Lower leg skin (tissue), 4 donors: ENCODE results near the gene DKC1. TPM values are rescaled to one million over a fixed set of nuclear protein-coding genes. Genes with fewer than 3 reads are reported as not detected.
"Not testable (repeated sequence)": the region's sequence is repeated elsewhere in the genome, so short reads cannot be mapped to it uniquely, and the experiment has no call there.

ENCODE experiments used
- DNase-seq, 2 donors: peaks; one replicate each; pipeline ENCODE4 v3.0.0-alpha.2; 2019; ENCODE audit warnings: low spot score in 2 of 2
- H3K4me3 ChIP-seq: fragments of 200-600 bp; sonication (generic); 2 replicates; pipeline ENCODE4 v1.5.1; 2017; ENCODE audit warnings: mild to moderate bottlenecking, low read depth; ENCODE audit not compliant: poor library complexity, severe bottlenecking
- CTCF ChIP-seq, 3 donors: fragments of 450-650 bp; IDR thresholded peaks; one replicate each; pipeline ENCODE4 v1.5.1; 2016; ENCODE audit warnings: antibody characterized with exemption in 3 of 3, mild to moderate bottlenecking in 3 of 3, moderate library complexity in 2 of 3
- POLR2A ChIP-seq, 2 donors: fragments of 450-650 bp; IDR thresholded peaks; one replicate each; pipeline ENCODE4 v1.6.1; 2016 to 2017; ENCODE audit warnings: antibody characterized with exemption in 2 of 2, mild to moderate bottlenecking in 1 of 2, moderate library complexity in 1 of 2
- WGBS, 2 donors: methylation state at CpG; one replicate each; pipeline ENCODE4 v1.1.5; 2018; 5-methylcytosine and 5-hydroxymethylcytosine counted together
- intact Hi-C: fragments of 100-400 bp; cut with DNase I; formaldehyde crosslinking; loops from one replicate; pipeline ENCODE4 v1.15.0; 2023; ENCODE audit warnings: low total_unique reads
- total RNA-seq, 4 donors: library from RNA; depleted of rRNA; stranded (reverse); fragments of >200 nt; gene quantifications; one replicate each; pipeline ENCODE4 v1.1.0, GENCODE V29; 2016

DKC1 gene
- total RNA-seq, 4 donors from 2014 or later, result 25.8 to 33.9 (median 29.3) TPM

GRCh38 chrX:154812341-154813101 lies 49.9 kb downstream of the DKC1 start:
- intact Hi-C loops, result no loop called here
- no peak for DNase-seq
- H3K4me3 ChIP-seq, result no peak overlapping the region
- 68 to 94% methylated on average over 2 of the region's 2 CpGs for WGBS, 2 donors
- TF ChIP-seq CTCF (IDR thresholded peaks at IDR 0.05) (no peak), POLR2A (IDR thresholded peaks at IDR 0.05) (no peak)

- TF ChIP-seq CTCF (IDR thresholded peaks at IDR 0.05) (no peak), POLR2A (IDR thresholded peaks at IDR 0.05) (no peak)
- intact Hi-C loops, result no loop called here
- WGBS, 2 donors, result 15 to 28% methylated on average over 1 of the region's 1 CpG
- no peak overlapping the region for H3K4me3 ChIP-seq
- DNase-seq, result no peak
Observed at GRCh38 chrX:154813801-154814200, 51.1 kb downstream of the DKC1 start.

- no peak overlapping the region for H3K4me3 ChIP-seq
- intact Hi-C loops, result no loop called here
- TF ChIP-seq POLR2A (IDR thresholded peaks at IDR 0.05), result no peak
- no peak for TF ChIP-seq CTCF (IDR thresholded peaks at IDR 0.05)
- WGBS, 2 donors, result 76 to 85% methylated on average over 5 of the region's 5 CpGs
- no peak for DNase-seq
Observed at GRCh38 chrX:154815274-154815818, 52.7 kb downstream of the DKC1 start.

GRCh38 chrX:154816326-154816898 lies 53.7 kb downstream of the DKC1 start:
- 76 to 81% methylated on average over 4 of the region's 4 CpGs for WGBS, 2 donors
- intact Hi-C loops, H3K4me3 ChIP-seq, DNase-seq: not testable (repeated sequence)

GRCh38 chrX:154817048-154817618 lies 54.5 kb downstream of the DKC1 start:
- 90 to 94% methylated on average over 19 of the region's 19 CpGs for WGBS, 2 donors
- intact Hi-C loops, H3K4me3 ChIP-seq, DNase-seq: not testable (repeated sequence)

GRCh38 chrX:154818916-154819770 lies 56.5 kb downstream of the DKC1 start:
- intact Hi-C loops, result no loop called here
- TF ChIP-seq CTCF (IDR thresholded peaks at IDR 0.05) (no peak), POLR2A (IDR thresholded peaks at IDR 0.05) (no peak)
- H3K4me3 ChIP-seq, result no peak overlapping the region
- no peak for DNase-seq
- WGBS, 2 donors, result 72 to 83% methylated on average over 10 to 11 of the region's 11 CpGs
